ENCODE measurements around the gene RNF175.

DNA sequence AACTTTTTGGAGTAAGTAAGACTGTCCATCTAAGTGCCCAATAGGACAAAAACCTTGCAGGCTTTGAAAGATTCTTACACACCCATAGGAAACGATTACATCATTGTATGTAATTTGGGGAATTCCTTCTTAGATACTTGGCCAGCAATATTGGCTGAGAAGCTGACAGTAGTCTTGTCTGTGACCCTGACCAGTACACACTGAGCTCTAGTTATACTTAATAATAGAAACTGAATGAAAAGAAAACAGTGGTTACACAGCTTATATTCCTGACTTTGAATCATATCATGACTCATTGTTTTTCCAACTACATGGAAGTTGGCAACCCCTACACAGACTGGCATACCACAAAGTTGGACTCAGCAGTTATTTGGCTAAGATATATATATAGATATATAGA, 82.8 kb downstream of the RNF175 start:
- TF ChIP-seq POLR2A (IDR thresholded peaks at IDR 0.05) (no peak), POLR2AphosphoS5 (IDR thresholded peaks at IDR 0.05) (no peak)
- TF ChIP-seq, protein P1, sequence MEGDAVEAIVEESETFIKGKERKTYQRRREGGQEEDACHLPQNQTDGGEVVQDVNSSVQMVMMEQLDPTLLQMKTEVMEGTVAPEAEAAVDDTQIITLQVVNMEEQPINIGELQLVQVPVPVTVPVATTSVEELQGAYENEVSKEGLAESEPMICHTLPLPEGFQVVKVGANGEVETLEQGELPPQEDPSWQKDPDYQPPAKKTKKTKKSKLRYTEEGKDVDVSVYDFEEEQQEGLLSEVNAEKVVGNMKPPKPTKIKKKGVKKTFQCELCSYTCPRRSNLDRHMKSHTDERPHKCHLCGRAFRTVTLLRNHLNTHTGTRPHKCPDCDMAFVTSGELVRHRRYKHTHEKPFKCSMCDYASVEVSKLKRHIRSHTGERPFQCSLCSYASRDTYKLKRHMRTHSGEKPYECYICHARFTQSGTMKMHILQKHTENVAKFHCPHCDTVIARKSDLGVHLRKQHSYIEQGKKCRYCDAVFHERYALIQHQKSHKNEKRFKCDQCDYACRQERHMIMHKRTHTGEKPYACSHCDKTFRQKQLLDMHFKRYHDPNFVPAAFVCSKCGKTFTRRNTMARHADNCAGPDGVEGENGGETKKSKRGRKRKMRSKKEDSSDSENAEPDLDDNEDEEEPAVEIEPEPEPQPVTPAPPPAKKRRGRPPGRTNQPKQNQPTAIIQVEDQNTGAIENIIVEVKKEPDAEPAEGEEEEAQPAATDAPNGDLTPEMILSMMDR (IDR thresholded peaks at IDR 0.05), result no peak
